Mesothelial cell of epicardium (in vitro differentiated cells): Measurements from ENCODE around the gene MAPT. TPM values are rescaled to one million over a fixed set of nuclear protein-coding genes. Genes with fewer than 3 reads are reported as not detected.
A peak's percentile ranks its signal among the peaks of the same experiment; 100 is the strongest.

Experiments used
- DNase-seq, 2 experiments: peaks; one replicate each; pipeline ENCODE4 v3.0.0; 2021; ENCODE audit warnings: low spot score in 2 of 2; ENCODE audit not compliant: unreplicated experiment in 2 of 2
- H3K27ac Mint-ChIP-seq: 2 replicates; pipeline ENCODE4 v1.8.0; 2021; ENCODE audit warnings: mixed read lengths
- H3K27me3 Mint-ChIP-seq: 2 replicates; pipeline ENCODE4 v1.8.0; 2021; ENCODE audit warnings: low read depth, mixed read lengths
- H3K36me3 Mint-ChIP-seq: 2 replicates; pipeline ENCODE4 v1.8.0; 2021; ENCODE audit warnings: mixed read lengths
- H3K4me1 Mint-ChIP-seq: 2 replicates; pipeline ENCODE4 v1.8.0; 2021; ENCODE audit warnings: mixed read lengths
- H3K4me3 Mint-ChIP-seq: 2 replicates; pipeline ENCODE4 v1.8.0; 2021; ENCODE audit warnings: mild to moderate bottlenecking, moderate library complexity, mixed read lengths
- H3K9me3 Mint-ChIP-seq: 2 replicates; pipeline ENCODE4 v1.8.0; 2021; ENCODE audit warnings: mixed read lengths
- CTCF ChIP-seq: fragments of 200-600 bp; sonication (generic); IDR thresholded peaks from one replicate; pipeline ENCODE4 v1.5.0; 2021; ENCODE audit warnings: antibody characterized with exemption; ENCODE audit not compliant: unreplicated experiment
- total RNA-seq: library from RNA; stranded (reverse); gene quantifications from 3 replicates; pipeline ENCODE4 v1.2.1, GENCODE V29; 2021

The MAPT gene
- total RNA-seq, 1 donor from 2014 or later: 2.8 TPM

- H3K36me3 Mint-ChIP-seq: peaks cover 39% of the 10 kb centered on the region
- peaks cover 26% of the 10 kb centered on the region for H3K4me1 Mint-ChIP-seq
- H3K27ac Mint-ChIP-seq: no peak overlapping the region
- peaks cover 3% of the 10 kb centered on the region for H3K9me3 Mint-ChIP-seq
- no peaks in the 10 kb centered on the region for H3K27me3 Mint-ChIP-seq
- DNase-seq: no peak
- TF ChIP-seq CTCF: no peak
- no peak overlapping the region for H3K4me3 Mint-ChIP-seq
Measured at GRCh38 chr17:46053911-46054534, 159.7 kb downstream of the MAPT start.

- Mint-ChIP-seq H3K27ac (peak overlapping the region; percentile 76), H3K9me3 (peaks cover 3% of the 10 kb centered on the region), H3K36me3 (peaks cover 22% of the 10 kb centered on the region), H3K4me1 (peaks cover 24% of the 10 kb centered on the region), H3K4me3 (no peak overlapping the region), H3K27me3 (no peaks in the 10 kb centered on the region)
- no peak for DNase-seq
- TF ChIP-seq CTCF: no peak
Measured at GRCh38 chr17:46056800-46057304, 162.5 kb downstream of the MAPT start.

- peaks cover 3% of the 10 kb centered on the region for H3K9me3 Mint-ChIP-seq
- peaks cover 20% of the 10 kb centered on the region for H3K36me3 Mint-ChIP-seq
- H3K27me3 Mint-ChIP-seq: no peaks in the 10 kb centered on the region
- H3K27ac Mint-ChIP-seq: peak overlapping the region; percentile 70
- DNase-seq: no peak
- H3K4me3 Mint-ChIP-seq: no peak overlapping the region
- H3K4me1 Mint-ChIP-seq: peaks cover 22% of the 10 kb centered on the region
- TF ChIP-seq CTCF: no peak
Measured at GRCh38 chr17:46057366-46057765, 163.0 kb downstream of the MAPT start.

- Mint-ChIP-seq H3K27me3 (no peaks in the 10 kb centered on the region), H3K4me1 (peaks cover 36% of the 10 kb centered on the region), H3K9me3 (no peaks in the 10 kb centered on the region), H3K27ac (peak overlapping the region; percentile 69), H3K36me3 (peaks cover 10% of the 10 kb centered on the region), H3K4me3 (no peak overlapping the region)
- no peak for TF ChIP-seq CTCF
- no peak for DNase-seq
Measured at GRCh38 chr17:46059486-46059885, 165.1 kb downstream of the MAPT start.

- H3K4me1 Mint-ChIP-seq: peaks cover 38% of the 10 kb centered on the region
- DNase-seq: no peak
- H3K27me3 Mint-ChIP-seq: no peaks in the 10 kb centered on the region
- peaks cover 10% of the 10 kb centered on the region for H3K36me3 Mint-ChIP-seq
- peak overlapping the region; percentile 25 for H3K27ac Mint-ChIP-seq
- no peak overlapping the region for H3K4me3 Mint-ChIP-seq
- TF ChIP-seq CTCF: no peak
- H3K9me3 Mint-ChIP-seq: no peaks in the 10 kb centered on the region
Measured at GRCh38 chr17:46060461-46060860, 166.1 kb downstream of the MAPT start.

GRCh38 chr17:46061435-46061834, 167.1 kb downstream of the MAPT start:
- no peaks in the 10 kb centered on the region for H3K27me3 Mint-ChIP-seq
- H3K4me1 Mint-ChIP-seq: peaks cover 36% of the 10 kb centered on the region
- DNase-seq: no peak
- TF ChIP-seq CTCF: peak; percentile 55
- H3K4me3 Mint-ChIP-seq: no peak overlapping the region
- peaks cover 20% of the 10 kb centered on the region for H3K36me3 Mint-ChIP-seq
- H3K27ac Mint-ChIP-seq: peak overlapping the region; percentile 82
- no peaks in the 10 kb centered on the region for H3K9me3 Mint-ChIP-seq
